ENCODE results near the gene PRSS38. TPM values are rescaled to one million over a fixed set of nuclear protein-coding genes. Genes with fewer than 3 reads are reported as not detected.

Gene PRSS38
- total and polyA plus RNA-seq, 4 donors, result not detected

GRCh38 chr1:227790868-227791267 is 24.6 kb upstream of the PRSS38 start:
- H3K27me3 ChIP-seq (ENCODE audit: control insufficient read depth in 3 of 3, insufficient read depth in 3 of 3, low read length in 2 of 3), result peaks cover 0 to 7% (median 4%) of the 10 kb centered on the region in 3 donors
- no peaks in the 10 kb centered on the region for H3K36me3 ChIP-seq (ENCODE audit: control insufficient read depth in 4 of 4, insufficient read depth in 4 of 4, low read length in 4 of 4)
- ATAC-seq (ENCODE audit: insufficient read depth, low FRiP score) (no peak), DNase-seq (no peak)
- H3K4me1 ChIP-seq (ENCODE audit: control insufficient read depth in 5 of 5, insufficient read depth in 5 of 5, low read length in 5 of 5), result peaks cover 0 to 55% (median 13%) of the 10 kb centered on the region in 5 donors
- H3K9me3 ChIP-seq (ENCODE audit: control insufficient read depth in 4 of 4, insufficient read depth in 3 of 4, low read length in 3 of 4), result peaks cover 0 to 2% (median 0%) of the 10 kb centered on the region in 4 donors
- 81 to 88% methylated on average over 4 of the region's 4 CpGs for WGBS, 2 donors
- H3K9ac ChIP-seq (ENCODE audit: insufficient read depth in 1 of 2, low read length in 2 of 2), result no peak overlapping the region
- H3K4me3 ChIP-seq, result no peak overlapping the region
- TF ChIP-seq, protein P1, sequence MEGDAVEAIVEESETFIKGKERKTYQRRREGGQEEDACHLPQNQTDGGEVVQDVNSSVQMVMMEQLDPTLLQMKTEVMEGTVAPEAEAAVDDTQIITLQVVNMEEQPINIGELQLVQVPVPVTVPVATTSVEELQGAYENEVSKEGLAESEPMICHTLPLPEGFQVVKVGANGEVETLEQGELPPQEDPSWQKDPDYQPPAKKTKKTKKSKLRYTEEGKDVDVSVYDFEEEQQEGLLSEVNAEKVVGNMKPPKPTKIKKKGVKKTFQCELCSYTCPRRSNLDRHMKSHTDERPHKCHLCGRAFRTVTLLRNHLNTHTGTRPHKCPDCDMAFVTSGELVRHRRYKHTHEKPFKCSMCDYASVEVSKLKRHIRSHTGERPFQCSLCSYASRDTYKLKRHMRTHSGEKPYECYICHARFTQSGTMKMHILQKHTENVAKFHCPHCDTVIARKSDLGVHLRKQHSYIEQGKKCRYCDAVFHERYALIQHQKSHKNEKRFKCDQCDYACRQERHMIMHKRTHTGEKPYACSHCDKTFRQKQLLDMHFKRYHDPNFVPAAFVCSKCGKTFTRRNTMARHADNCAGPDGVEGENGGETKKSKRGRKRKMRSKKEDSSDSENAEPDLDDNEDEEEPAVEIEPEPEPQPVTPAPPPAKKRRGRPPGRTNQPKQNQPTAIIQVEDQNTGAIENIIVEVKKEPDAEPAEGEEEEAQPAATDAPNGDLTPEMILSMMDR (IDR thresholded peaks at IDR 0.05; ENCODE audit: control extremely low read depth, extremely low read depth), result no peak
- no peak overlapping the region for H3K27ac ChIP-seq (ENCODE audit: low read depth in 1 of 2, low read length in 1 of 2)

DNA sequence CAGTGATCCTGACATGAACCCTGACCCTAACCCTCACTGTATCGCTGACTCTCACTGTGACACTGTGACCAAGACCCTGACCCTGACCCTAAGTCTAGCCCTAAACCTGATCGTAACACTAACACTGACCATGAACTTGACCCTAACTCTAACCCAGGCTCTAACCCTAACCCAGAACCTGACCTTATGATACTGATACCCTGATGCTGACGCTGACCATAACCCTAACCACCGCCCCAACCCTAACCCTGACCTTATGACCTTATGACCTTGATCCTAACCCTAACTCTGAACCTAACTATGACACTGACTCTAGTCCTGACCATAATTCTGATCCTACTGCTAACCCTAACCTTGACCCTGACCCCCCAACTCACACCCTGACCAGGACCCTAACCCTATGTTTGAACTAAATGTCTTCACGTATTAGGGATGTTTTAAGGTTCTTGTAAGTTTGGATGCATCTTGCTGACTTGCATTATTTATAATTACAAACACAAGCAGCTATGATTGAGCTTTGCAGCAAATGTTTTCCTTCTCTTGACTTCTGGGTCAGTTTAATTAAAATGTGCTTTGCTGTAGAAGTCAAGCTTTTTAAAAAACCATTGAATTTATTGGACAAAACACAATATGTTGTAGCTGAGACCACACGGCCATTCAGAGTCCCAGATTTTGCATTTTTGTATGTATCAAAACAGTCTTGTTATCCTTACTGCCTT is 23.9 kb upstream of the PRSS38 start:
- no peak for ATAC-seq (ENCODE audit: insufficient read depth, low FRiP score)
- Histone ChIP-seq H3K9me3 (ENCODE audit: control insufficient read depth in 4 of 4, insufficient read depth in 3 of 4, low read length in 3 of 4) (peaks cover 0 to 2% (median 0%) of the 10 kb centered on the region in 4 donors), H3K27ac (ENCODE audit: low read depth in 1 of 2, low read length in 1 of 2) (no peak overlapping the region), H3K4me1 (ENCODE audit: control insufficient read depth in 5 of 5, insufficient read depth in 5 of 5, low read length in 5 of 5) (peaks cover 0 to 50% (median 13%) of the 10 kb centered on the region in 5 donors), H3K27me3 (ENCODE audit: control insufficient read depth in 3 of 3, insufficient read depth in 3 of 3, low read length in 2 of 3) (no peaks in the 10 kb centered on the region), H3K36me3 (ENCODE audit: control insufficient read depth in 4 of 4, insufficient read depth in 4 of 4, low read length in 4 of 4) (no peaks in the 10 kb centered on the region), H3K4me3 (no peak overlapping the region), H3K9ac (ENCODE audit: insufficient read depth in 1 of 2, low read length in 2 of 2) (no peak overlapping the region)
- peak in 2 of 3 donors; percentile 60 to 68 for DNase-seq
- 88 to 91% methylated on average over 6 of the region's 6 CpGs for WGBS, 2 donors
- TF ChIP-seq, protein P1 (IDR thresholded peaks at IDR 0.05; ENCODE audit: control extremely low read depth, extremely low read depth), result no peak

DNA sequence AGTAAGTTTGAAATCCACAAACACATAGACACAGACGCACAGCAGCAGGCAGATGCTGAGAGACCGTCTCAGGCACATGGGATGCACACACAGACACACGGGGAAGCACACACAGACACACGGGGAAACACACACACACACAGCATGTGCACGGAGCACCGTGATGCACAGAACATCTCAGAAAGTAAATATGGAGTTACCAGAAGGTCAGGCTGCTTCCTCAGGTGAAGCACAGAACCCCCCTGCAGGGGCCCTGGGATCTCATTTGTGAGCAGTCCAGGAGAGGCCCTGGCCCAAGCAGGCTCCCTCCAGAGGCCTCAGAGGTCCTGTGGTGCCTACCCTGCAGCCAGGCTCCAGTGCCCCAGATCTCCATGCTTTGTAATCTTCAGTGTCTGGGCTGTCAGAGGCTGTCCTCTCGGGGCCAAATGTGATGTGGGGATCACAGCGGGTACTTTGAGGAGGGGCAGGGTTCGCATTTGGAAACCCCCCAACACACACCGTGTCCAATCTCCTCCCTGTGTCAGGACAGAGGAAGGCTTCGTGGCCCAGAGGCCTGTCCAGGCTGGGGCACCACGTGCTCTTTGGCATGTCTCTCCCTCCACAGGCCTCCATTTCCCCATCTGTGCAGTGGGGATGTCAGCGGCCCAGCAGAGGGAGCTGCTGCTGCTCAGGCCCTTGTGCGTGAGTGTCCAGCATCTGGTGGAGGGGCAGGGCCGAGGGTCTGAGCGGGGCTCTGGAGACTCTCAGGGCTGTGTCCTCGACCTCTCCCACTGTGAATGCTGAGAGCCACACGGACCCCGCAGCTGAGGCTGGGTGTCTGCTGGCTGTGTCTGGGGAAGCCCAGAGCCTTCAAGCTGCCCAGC is 23.0 kb upstream of the PRSS38 start:
- no peaks in the 10 kb centered on the region for H3K36me3 ChIP-seq (ENCODE audit: control insufficient read depth in 4 of 4, insufficient read depth in 4 of 4, low read length in 4 of 4)
- H3K9ac ChIP-seq (ENCODE audit: insufficient read depth in 1 of 2, low read length in 2 of 2), result no peak overlapping the region
- no peak for ATAC-seq (ENCODE audit: insufficient read depth, low FRiP score)
- WGBS, 2 donors, result 89 to 90% methylated on average over 19 of the region's 19 CpGs
- H3K4me3 ChIP-seq, result no peak overlapping the region
- DNase-seq, result no peak
- H3K9me3 ChIP-seq (ENCODE audit: control insufficient read depth in 4 of 4, insufficient read depth in 3 of 4, low read length in 3 of 4), result peaks cover 0 to 2% (median 0%) of the 10 kb centered on the region in 4 donors
- H3K4me1 ChIP-seq (ENCODE audit: control insufficient read depth in 5 of 5, insufficient read depth in 5 of 5, low read length in 5 of 5), result peaks cover 0 to 41% (median 11%) of the 10 kb centered on the region in 5 donors
- no peaks in the 10 kb centered on the region for H3K27me3 ChIP-seq (ENCODE audit: control insufficient read depth in 3 of 3, insufficient read depth in 3 of 3, low read length in 2 of 3)
- no peak overlapping the region for H3K27ac ChIP-seq (ENCODE audit: low read depth in 1 of 2, low read length in 1 of 2)
- TF ChIP-seq, protein P1 (IDR thresholded peaks at IDR 0.05; ENCODE audit: control extremely low read depth, extremely low read depth), result no peak

Data from lung (tissue), 12 donors.